ENCODE measurements around the gene TTC34. TPM values are rescaled to one million over a fixed set of nuclear protein-coding genes. Genes with fewer than 3 reads are reported as not detected.

Gene TTC34
- total and polyA plus RNA-seq, 10 of the 15 experiments (the other 5 are each of a cell fraction or from before 2014, with no cell fraction given): 0.03 to 0.49 (median 0.05) TPM; not detected in 2

DNA sequence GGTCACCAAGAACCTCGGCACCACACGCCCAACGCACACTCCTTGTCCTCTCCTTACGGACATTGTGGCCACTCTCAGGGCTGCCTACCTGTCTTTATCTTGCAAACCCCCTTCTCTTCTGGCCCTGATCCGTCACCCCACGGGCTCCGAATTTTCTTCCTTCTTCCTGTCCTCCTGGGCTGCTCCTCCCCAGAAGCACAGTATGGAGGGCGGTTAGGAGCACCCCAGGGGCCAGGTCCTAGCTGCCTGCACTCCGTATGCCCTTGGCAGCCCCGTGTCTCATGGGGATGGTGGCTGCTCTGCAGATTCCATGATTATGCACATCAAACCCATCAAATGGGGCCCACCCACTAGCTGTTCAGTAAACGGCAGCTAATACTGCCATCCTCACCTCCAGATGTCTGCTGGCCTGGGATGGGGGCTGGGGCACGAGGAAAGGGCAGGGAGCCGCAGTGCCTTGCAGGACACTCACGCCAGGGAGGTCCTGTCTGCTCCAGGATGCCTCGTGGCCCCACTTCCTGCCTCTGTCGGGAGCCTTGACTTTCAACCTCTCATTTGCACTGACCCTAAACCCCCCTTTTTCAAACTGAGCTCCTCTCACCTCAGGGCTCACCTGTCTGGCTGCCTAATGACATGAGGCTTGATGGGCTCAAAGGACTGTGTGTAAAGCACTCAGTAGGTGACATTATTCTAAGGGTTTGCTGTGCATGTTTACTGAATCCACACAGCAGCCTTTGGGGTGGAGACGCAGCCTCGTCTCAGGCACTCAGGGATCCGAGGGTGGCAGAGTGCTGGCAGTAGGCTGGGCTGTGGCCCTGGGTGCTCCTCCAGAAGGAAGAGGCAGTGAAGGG is 4.4 kb downstream of the TTC34 start (continued):
- TF ChIP-seq, protein P1, sequence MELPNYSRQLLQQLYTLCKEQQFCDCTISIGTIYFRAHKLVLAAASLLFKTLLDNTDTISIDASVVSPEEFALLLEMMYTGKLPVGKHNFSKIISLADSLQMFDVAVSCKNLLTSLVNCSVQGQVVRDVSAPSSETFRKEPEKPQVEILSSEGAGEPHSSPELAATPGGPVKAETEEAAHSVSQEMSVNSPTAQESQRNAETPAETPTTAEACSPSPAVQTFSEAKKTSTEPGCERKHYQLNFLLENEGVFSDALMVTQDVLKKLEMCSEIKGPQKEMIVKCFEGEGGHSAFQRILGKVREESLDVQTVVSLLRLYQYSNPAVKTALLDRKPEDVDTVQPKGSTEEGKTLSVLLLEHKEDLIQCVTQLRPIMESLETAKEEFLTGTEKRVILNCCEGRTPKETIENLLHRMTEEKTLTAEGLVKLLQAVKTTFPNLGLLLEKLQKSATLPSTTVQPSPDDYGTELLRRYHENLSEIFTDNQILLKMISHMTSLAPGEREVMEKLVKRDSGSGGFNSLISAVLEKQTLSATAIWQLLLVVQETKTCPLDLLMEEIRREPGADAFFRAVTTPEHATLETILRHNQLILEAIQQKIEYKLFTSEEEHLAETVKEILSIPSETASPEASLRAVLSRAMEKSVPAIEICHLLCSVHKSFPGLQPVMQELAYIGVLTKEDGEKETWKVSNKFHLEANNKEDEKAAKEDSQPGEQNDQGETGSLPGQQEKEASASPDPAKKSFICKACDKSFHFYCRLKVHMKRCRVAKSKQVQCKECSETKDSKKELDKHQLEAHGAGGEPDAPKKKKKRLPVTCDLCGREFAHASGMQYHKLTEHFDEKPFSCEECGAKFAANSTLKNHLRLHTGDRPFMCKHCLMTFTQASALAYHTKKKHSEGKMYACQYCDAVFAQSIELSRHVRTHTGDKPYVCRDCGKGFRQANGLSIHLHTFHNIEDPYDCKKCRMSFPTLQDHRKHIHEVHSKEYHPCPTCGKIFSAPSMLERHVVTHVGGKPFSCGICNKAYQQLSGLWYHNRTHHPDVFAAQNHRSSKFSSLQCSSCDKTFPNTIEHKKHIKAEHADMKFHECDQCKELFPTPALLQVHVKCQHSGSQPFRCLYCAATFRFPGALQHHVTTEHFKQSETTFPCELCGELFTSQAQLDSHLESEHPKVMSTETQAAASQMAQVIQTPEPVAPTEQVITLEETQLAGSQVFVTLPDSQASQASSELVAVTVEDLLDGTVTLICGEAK (IDR thresholded peaks at IDR 0.05; ENCODE audit: borderline replicate concordance): no peak
- TF ChIP-seq, protein P2, sequence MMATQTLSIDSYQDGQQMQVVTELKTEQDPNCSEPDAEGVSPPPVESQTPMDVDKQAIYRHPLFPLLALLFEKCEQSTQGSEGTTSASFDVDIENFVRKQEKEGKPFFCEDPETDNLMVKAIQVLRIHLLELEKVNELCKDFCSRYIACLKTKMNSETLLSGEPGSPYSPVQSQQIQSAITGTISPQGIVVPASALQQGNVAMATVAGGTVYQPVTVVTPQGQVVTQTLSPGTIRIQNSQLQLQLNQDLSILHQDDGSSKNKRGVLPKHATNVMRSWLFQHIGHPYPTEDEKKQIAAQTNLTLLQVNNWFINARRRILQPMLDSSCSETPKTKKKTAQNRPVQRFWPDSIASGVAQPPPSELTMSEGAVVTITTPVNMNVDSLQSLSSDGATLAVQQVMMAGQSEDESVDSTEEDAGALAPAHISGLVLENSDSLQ (IDR thresholded peaks at IDR 0.05): no peak
- TF ChIP-seq, protein P3, sequence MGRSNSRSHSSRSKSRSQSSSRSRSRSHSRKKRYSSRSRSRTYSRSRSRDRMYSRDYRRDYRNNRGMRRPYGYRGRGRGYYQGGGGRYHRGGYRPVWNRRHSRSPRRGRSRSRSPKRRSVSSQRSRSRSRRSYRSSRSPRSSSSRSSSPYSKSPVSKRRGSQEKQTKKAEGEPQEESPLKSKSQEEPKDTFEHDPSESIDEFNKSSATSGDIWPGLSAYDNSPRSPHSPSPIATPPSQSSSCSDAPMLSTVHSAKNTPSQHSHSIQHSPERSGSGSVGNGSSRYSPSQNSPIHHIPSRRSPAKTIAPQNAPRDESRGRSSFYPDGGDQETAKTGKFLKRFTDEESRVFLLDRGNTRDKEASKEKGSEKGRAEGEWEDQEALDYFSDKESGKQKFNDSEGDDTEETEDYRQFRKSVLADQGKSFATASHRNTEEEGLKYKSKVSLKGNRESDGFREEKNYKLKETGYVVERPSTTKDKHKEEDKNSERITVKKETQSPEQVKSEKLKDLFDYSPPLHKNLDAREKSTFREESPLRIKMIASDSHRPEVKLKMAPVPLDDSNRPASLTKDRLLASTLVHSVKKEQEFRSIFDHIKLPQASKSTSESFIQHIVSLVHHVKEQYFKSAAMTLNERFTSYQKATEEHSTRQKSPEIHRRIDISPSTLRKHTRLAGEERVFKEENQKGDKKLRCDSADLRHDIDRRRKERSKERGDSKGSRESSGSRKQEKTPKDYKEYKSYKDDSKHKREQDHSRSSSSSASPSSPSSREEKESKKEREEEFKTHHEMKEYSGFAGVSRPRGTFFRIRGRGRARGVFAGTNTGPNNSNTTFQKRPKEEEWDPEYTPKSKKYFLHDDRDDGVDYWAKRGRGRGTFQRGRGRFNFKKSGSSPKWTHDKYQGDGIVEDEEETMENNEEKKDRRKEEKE (IDR thresholded peaks at IDR 0.05): no peak
- TF ChIP-seq EGR1 (IDR thresholded peaks at IDR 0.05; ENCODE audit: borderline replicate concordance in 1 of 2, low read depth in 2 of 2, low read length in 2 of 2) (no peak), BACH1 (IDR thresholded peaks at IDR 0.05; ENCODE audit: borderline replicate concordance) (no peak)

Measured in GM12878 (cell line).